ENCODE data around the gene RIPPLY2. TPM values are rescaled to one million over a fixed set of nuclear protein-coding genes. Genes with fewer than 3 reads are reported as not detected.

RIPPLY2 gene
- total RNA-seq, 1 donor = not detected

- no peak for DNase-seq (ENCODE audit: low read depth)
- TF ChIP-seq CTCF (IDR thresholded peaks at IDR 0.05; ENCODE audit: insufficient read depth, low read depth, low read length) = no peak
- H3K4me3 ChIP-seq (ENCODE audit: low read depth, low read length) = no peak overlapping the region
Measured at GRCh38 chr6:83847179-83847578, 6.0 kb upstream of the RIPPLY2 start.

GRCh38 chr6:83849127-83849526 is 4.0 kb upstream of the RIPPLY2 start:
- no peak for TF ChIP-seq CTCF (IDR thresholded peaks at IDR 0.05; ENCODE audit: insufficient read depth, low read depth, low read length)
- no peak overlapping the region for H3K4me3 ChIP-seq (ENCODE audit: low read depth, low read length)
- no peak for DNase-seq (ENCODE audit: low read depth)

DNA sequence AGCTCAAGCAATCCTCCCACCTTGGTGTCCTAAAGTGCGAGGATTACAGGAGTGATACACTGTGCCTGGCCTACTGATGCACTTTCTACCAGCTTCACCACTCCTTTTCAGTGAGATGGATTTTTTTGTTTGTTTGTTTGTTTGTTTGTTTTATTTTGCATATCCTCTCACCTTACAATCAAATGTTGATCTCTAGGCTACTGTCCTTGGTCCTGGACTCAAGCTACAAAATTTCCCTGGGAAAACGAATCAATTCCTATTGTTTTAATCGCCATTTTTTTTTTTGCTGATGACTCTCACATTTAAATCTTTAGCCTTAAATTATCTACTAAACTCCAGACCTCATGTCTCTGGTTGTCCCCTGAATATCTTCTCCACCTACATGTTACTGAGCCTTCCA is 3.5 kb upstream of the RIPPLY2 start:
- TF ChIP-seq CTCF (IDR thresholded peaks at IDR 0.05; ENCODE audit: insufficient read depth, low read depth, low read length) = no peak
- H3K4me3 ChIP-seq (ENCODE audit: low read depth, low read length) = no peak overlapping the region
- no peak for DNase-seq (ENCODE audit: low read depth)

DNA sequence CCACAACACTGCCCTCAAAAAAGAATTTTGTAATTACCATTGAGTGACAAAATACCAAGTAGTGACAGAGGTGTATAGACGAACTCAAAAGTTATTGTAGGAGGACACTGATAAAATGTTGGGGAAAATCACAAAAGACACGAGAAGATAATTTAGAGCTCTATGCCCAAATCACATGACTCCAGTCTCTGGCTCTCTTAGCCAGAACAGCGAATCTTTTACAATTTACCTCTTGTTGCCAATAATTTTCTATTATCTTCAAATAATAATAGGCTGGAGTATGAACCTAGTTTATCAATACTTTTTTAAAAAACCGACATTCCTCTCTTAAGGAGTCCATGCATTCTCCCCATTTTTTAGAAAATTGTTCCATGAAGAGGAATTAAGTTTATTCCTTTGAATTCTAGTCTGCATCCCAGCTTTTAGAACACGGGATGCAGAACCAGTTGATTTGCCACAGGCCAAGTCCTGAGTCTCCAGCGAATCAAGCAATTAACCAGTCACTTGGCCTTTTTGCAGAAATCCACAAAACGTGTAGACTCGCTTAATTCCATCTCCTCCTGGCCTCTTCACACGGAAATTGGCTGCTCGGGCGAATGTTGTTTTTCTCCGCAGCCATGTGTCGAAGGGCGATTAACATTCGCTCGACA is 507 bp upstream of the RIPPLY2 start:
- no peak for TF ChIP-seq CTCF (IDR thresholded peaks at IDR 0.05; ENCODE audit: insufficient read depth, low read depth, low read length)
- DNase-seq (ENCODE audit: low read depth) = no peak
- H3K4me3 ChIP-seq (ENCODE audit: low read depth, low read length) = peak overlapping the region; percentile 46

DNA sequence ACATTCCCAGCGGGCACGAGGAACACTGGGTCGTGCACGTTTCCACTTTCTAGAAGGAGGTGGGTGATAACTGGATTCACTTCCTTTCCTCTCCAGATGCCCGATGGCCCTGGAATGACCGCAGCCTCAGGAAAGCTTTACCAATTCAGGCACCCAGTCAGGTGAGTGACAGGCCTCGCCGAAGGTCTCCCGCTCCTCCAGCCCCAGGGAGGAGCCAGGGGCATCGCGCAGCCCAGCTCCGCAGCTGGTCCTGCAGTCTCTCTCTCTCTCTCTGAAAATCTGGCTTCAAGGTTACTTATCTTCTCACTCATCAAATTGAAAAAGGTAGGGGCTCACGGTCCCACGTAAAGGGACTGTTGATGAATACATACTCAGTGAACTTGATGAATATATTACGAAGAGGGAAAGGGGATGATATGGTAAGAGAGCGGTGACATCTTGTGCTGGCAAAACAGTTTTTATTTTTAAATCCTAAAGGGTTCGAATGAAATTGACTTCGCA is 891 bp downstream of the RIPPLY2 start:
- H3K4me3 ChIP-seq (ENCODE audit: low read depth, low read length) = no peak overlapping the region
- no peak for DNase-seq (ENCODE audit: low read depth)
- no peak for TF ChIP-seq CTCF (IDR thresholded peaks at IDR 0.05; ENCODE audit: insufficient read depth, low read depth, low read length)

GRCh38 chr6:83854766-83855165 is 1.6 kb downstream of the RIPPLY2 start:
- no peak for TF ChIP-seq CTCF (IDR thresholded peaks at IDR 0.05; ENCODE audit: insufficient read depth, low read depth, low read length)
- DNase-seq (ENCODE audit: low read depth) = no peak
- H3K4me3 ChIP-seq (ENCODE audit: low read depth, low read length) = no peak overlapping the region

Data from fibroblast of villous mesenchyme (primary cell).